ENCODE results near the gene CD6. TPM values are rescaled to one million over a fixed set of nuclear protein-coding genes. Genes with fewer than 3 reads are reported as not detected.

The CD6 gene
- total RNA-seq, 1 donor from 2014 or later, result not detected

GRCh38 chr11:61069427-61069826 is 97.9 kb downstream of the CD6 start:
- TF ChIP-seq CTCF (IDR thresholded peaks at IDR 0.05) (no peak), EZH2phosphoT487 (IDR thresholded peaks at IDR 0.05) (no peak), EZH2 (IDR thresholded peaks at IDR 0.05) (no peak)
- H4K20me1 ChIP-seq (ENCODE audit: low read depth), result no peaks in the 10 kb centered on the region
- Mint-ChIP-seq H3K9me3 (no peaks in the 10 kb centered on the region), H3K36me3 (no peaks in the 10 kb centered on the region), H3K27ac (no peak overlapping the region), H3K4me1 (peaks cover 26% of the 10 kb centered on the region), H3K27me3 (ENCODE audit: insufficient read depth, low read depth) (peaks cover 17% of the 10 kb centered on the region), H3K4me3 (no peak overlapping the region)
- no peak overlapping the region for H3K4me3 ChIP-seq
- H3K9ac ChIP-seq, result no peak overlapping the region
- H2AFZ ChIP-seq (replicated peaks), result no peak overlapping the region
- H3F3A ChIP-seq (ENCODE audit: low read depth), result peaks cover 4% of the 10 kb centered on the region
- H3K27me3 ChIP-seq, result no peaks in the 10 kb centered on the region
- no peaks in the 10 kb centered on the region for H3K79me2 ChIP-seq (ENCODE audit: low read depth)
- peaks cover 14% of the 10 kb centered on the region for H3K4me1 ChIP-seq
- peaks cover 3% of the 10 kb centered on the region for H3K9me3 ChIP-seq (ENCODE audit: low read depth)
- no peak overlapping the region for H3K27ac ChIP-seq
- no peaks in the 10 kb centered on the region for H3K36me3 ChIP-seq
- H3K4me2 ChIP-seq, result no peak overlapping the region
- DNase-seq (ENCODE audit: low spot score), result no peak

Small RNAs within 50 kb of the gene (small RNA-seq; reads per million reads assigned to genes)
- not detected for gene RNU6-933P

Other genes starting within 250 kb of the CD6 start
- gene MS4A18, start 247.0 kb upstream of the CD6 start, total RNA-seq (ENCODE audit: low replicate concordance), result not detected in 2 replicates
- 0.09 TPM in 1 of 2 replicates, not detected in the other for gene MS4A15, start 214.8 kb upstream of the CD6 start, total RNA-seq (ENCODE audit: low replicate concordance)
- gene MS4A10, start 186.3 kb upstream of the CD6 start, total RNA-seq (ENCODE audit: low replicate concordance), result not detected in 2 replicates
- 3.3 and 9.5 TPM in 2 replicates for gene CCDC86, start 129.6 kb upstream of the CD6 start, total RNA-seq (ENCODE audit: low replicate concordance)
- gene PTGDR2, start 115.7 kb upstream of the CD6 start, total RNA-seq (ENCODE audit: low replicate concordance), result 0.06 TPM in 1 of 2 replicates, not detected in the other
- gene ZP1, start 104.1 kb upstream of the CD6 start, total RNA-seq (ENCODE audit: low replicate concordance), result not detected in 2 replicates
- gene PRPF19, start 65.1 kb upstream of the CD6 start, total RNA-seq (ENCODE audit: low replicate concordance), result 34.5 and 72.7 TPM in 2 replicates
- gene TMEM109, start 57.5 kb upstream of the CD6 start, total RNA-seq (ENCODE audit: low replicate concordance), result 22.4 and 23.6 TPM in 2 replicates
- gene TMEM132A, start 47.2 kb upstream of the CD6 start, total RNA-seq (ENCODE audit: low replicate concordance), result 34.0 and 77.2 TPM in 2 replicates
- 1.4 and 3.3 TPM in 2 replicates for gene SLC15A3, start 19.5 kb upstream of the CD6 start, total RNA-seq (ENCODE audit: low replicate concordance)
- gene CD5, start 130.8 kb downstream of the CD6 start, total RNA-seq (ENCODE audit: low replicate concordance), result not detected in 2 replicates
- gene VPS37C, start 189.7 kb downstream of the CD6 start, total RNA-seq (ENCODE audit: low replicate concordance), result 9.9 and 19.9 TPM in 2 replicates
- gene PGA3, start 231.8 kb downstream of the CD6 start, total RNA-seq (ENCODE audit: low replicate concordance), result 0.28 TPM in 1 of 2 replicates, not detected in the other